Measurements from ENCODE around the gene USP17L26.
"Not testable (repeated sequence)": the region's sequence is repeated elsewhere in the genome, so short reads cannot be mapped to it uniquely, and the experiment has no call there.

- TF ChIP-seq FOXA1 (IDR thresholded peaks at IDR 0.05; ENCODE audit: borderline replicate concordance); SIX5 (IDR thresholded peaks at IDR 0.05; ENCODE audit: borderline replicate concordance in 1 of 2, insufficient read depth in 1 of 2, low read depth in 1 of 2, low read length in 2 of 2); CTCF (IDR thresholded peaks at IDR 0.05 in 2 of 3, conservative IDR thresholded peaks at IDR 0.05 in 1 of 3; ENCODE audit: insufficient read depth in 2 of 3, low read depth in 1 of 3, low read length in 3 of 3); YY1 (IDR thresholded peaks at IDR 0.05; ENCODE audit: borderline replicate concordance in 1 of 3, control insufficient read depth in 1 of 3, extremely low read depth in 1 of 3, insufficient read depth in 3 of 3, insufficient read length in 1 of 3, insufficient replicate concordance in 2 of 3, low read depth in 1 of 3, low read length in 2 of 3); SRSF9 (IDR thresholded peaks at IDR 0.05; ENCODE audit: borderline replicate concordance, low read depth, low read length); RAD21 (CRISPR knock-in tag; conservative IDR thresholded peaks at IDR 0.05 in 1 of 2, IDR thresholded peaks at IDR 0.05 in 1 of 2); ILF3 (IDR thresholded peaks at IDR 0.05; ENCODE audit: borderline replicate concordance): not testable (repeated sequence)
Measured at GRCh38 chr4:9324191-9324590, 10.3 kb upstream of the USP17L26 start.
